Activated naive CD4-positive, alpha-beta T cell treated with anti-CD3 and anti-CD28 coated beads, Interleukin-2, amount 50 U/mL, for 16 hours (primary cell): Measurements from ENCODE around the gene PSME3.

Experiments
- DNase-seq: peaks from one replicate; pipeline ENCODE4 v3.0.0-alpha.2; 2020

PSME3 gene, protein sequence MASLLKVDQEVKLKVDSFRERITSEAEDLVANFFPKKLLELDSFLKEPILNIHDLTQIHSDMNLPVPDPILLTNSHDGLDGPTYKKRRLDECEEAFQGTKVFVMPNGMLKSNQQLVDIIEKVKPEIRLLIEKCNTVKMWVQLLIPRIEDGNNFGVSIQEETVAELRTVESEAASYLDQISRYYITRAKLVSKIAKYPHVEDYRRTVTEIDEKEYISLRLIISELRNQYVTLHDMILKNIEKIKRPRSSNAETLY

DNA sequence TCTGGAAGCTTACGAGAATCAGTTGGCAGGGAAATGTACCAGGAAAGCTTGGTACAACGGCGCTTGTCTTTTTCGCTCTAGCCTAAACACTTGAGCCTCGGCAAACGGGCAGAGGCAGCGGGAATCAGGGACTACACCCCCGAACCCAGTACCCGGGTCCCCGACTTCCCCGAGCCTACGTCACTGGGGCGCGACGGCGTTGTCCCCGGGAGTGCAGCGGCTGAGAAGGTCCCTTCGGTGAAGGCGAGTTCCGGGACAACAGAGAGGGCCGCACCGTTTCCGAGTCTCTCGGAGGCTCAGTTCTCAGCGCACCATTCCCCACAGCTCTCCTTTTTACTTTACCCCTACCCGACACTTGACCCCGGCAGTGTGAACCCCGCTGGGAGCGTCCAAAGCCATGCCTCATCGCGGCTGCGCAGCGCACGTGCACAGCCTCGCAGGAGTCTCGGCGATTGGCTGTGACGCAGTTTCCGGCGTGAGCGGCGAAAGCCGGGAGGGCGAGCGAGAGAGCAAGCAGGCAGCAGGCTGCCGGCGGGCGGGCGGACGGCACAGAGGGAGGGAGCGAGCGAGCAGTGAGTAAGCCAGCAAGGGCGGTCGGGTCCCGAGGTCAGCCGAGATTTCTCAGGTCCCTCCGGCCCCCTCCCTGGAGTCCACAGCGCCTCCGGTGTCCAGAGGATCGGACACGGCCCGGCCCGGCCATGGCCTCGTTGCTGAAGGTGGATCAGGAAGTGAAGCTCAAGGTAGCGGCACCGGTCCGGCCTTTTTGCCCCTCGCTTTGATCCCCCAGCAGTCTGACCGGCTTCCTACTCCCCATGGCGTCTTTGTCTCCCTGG is at the start of gene PSME3:
TSS of gene PSME3 (plus strand) at position 464 of the 833 bp plus-strand sequence. CDS start at position 699, 235 bp downstream.
- DNase-seq: peak; percentile 90

DNA sequence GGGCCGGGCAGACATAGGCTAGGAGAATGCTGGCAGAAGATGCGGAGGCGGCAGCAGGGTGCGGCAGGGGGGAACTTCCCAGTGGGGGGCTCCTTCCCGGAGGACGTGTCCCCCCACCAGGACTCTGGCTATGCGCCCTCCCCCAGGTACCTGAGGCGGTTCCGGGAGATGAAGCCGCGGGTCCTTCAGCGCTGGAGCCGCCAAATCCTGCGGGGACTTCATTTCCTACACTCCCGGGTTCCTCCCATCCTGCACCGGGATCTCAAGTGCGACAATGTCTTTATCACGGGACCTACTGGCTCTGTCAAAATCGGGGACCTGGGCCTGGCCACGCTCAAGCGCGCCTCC is 49.4 kb upstream of the PSME3 start:
- DNase-seq: no peak

DNA sequence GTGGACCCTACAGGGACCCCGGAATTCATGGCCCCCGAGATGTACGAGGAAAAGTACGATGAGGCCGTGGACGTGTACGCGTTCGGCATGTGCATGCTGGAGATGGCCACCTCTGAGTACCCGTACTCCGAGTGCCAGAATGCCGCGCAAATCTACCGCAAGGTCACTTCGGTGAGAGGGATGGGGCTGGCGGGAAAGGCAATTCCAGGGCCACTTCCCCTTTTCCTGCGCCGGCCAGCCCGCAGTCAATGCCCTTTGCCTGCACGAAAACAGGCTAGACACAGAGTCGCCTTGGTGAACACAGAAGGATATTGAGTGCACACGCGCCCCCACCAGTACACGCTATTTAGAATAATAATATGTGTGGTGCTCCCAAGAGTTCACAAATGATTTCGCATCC is 48.8 kb upstream of the PSME3 start:
- DNase-seq: no peak

DNA sequence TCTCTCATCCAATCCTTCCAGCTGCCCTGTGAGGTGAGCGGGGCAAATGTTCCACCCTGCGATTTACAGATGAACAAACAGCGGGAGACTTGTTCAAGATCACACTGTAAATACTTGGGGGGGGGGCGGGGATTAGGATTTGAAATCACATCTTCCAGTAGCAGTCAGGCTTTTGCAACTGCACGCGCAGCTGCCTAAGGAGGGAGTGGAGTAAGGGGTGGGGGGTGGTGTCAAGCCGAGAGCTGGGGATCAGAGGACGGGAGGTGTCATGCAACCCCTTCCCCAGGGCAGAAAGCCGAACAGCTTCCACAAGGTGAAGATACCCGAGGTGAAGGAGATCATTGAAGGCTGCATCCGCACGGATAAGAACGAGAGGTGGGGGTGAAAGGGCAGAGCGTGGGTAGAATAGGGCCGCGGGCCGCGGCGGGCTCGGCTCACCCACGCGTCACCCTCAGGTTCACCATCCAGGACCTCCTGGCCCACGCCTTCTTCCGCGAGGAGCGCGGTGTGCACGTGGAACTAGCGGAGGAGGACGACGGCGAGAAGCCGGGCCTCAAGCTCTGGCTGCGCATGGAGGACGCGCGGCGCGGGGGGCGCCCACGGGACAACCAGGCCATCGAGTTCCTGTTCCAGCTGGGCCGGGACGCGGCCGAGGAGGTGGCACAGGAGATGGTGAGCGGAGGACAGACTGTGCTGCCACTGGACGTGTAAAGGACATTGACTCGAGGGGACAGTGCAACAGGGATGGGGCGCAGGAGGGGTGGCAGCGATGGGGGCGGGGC is 48.2 kb upstream of the PSME3 start:
- no peak for DNase-seq

DNA sequence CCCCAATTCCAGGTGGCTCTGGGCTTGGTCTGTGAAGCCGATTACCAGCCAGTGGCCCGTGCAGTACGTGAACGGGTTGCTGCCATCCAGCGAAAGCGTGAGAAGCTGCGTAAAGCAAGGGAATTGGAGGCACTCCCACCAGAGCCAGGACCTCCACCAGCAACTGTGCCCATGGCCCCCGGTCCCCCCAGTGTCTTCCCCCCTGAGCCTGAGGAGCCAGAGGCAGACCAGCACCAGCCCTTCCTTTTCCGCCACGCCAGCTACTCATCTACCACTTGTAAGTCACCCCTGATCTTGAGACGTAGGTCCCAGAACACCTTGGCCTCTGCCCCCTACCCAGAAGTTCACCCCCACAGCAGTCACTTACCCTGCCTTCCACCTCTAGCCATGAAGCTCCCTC is 45.9 kb upstream of the PSME3 start:
- DNase-seq: no peak

DNA sequence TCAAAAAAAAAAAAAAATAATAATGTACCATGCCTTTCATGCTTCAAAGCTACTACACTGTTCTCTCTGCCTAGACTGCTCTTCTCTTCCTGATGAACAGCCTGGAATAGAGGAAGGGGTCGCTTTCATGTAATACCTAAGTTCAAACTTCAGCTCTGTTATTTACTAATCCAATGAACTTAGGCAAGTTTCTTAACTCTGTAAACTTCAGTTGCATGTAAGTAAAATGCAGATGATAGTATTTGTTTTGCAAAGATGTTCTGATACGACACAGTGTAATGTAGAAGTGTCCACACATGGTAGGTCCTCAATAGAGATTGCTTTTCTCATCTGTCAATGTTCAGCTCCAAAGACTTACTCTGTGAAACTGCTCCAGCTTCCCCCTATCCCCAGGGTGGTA is 41.2 kb upstream of the PSME3 start:
- no peak for DNase-seq

DNA sequence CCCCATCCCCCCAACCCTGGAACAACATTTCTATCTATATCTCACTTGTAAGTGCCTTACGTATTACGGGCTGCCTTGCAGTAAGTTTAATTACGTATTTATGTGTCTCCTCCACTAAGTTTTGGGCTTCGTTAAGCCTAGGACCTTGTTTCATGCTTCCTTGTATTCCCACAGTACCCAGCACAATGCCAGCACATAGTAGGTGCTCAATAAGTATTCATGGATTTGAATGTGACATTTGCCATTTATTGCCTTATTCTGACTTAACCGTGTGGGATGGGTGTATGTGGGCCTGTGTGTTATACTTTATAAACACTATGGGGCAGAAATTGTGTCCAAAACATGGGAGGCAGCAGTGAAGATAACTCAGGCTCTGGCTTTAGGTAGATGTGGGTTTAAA is 40.7 kb upstream of the PSME3 start:
- no peak for DNase-seq

DNA sequence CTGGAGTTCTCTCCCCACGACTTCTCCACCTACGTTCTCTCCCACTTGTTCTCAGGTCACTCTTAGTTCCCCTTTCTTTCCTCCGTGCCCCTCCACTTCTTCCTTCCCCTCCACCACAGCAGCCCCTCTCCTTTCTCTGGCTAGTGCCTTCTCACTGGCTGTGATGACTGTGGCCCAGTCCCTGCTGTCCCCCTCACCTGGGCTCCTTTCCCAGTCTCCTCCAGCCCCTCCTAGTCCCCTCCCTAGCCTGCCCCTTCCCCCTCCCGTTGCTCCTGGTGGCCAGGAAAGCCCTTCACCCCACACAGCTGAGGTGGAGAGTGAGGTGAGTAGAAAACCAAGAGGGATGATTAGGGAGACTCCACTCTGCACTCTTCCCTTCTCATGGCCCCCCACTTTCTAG is 38.1 kb upstream of the PSME3 start:
- no peak for DNase-seq

DNA sequence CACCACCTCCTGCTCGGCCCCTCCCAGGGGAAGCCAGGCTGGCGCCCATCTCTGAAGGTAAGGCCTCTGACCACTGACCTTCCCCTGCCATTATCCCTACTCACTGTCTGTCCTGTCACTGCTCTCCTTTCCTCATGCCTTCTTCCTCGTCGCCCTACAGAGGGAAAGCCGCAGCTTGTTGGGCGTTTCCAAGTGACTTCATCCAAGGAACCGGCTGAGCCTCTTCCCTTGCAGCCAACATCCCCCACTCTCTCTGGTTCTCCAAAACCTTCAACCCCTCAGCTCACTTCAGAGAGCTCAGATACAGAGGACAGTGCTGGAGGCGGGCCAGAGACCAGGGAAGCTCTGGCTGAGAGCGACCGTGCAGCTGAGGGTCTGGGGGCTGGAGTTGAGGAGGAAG is 37.7 kb upstream of the PSME3 start:
- DNase-seq: no peak

DNA sequence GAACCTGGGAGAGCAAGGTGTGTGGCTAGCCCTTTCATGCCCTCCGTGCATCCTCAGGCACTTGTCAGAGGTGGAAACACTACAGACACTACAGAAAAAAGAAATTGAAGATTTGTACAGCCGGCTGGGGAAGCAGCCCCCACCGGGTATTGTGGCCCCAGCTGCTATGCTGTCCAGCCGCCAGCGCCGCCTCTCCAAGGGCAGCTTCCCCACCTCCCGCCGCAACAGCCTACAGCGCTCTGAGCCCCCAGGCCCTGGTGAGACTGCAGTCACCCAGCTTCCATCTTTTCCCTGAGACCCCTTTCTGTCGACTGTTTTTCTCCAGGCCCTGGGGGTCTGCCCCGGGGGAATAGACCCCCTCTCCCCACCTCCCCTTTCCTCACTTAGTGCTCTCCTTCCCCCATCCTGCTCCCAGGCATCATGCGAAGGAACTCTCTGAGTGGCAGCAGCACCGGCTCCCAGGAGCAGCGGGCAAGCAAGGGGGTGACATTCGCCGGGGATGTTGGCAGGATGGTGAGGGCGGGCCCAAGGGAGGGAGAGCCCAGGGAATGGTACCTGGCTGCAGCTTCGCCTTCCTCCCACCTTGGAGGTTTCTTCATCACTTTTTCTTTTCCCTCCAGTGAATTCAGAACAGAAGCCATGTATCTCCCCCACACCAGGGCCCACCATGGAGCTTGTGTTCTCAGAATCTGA is 37.0 kb upstream of the PSME3 start:
- DNase-seq: no peak

DNA sequence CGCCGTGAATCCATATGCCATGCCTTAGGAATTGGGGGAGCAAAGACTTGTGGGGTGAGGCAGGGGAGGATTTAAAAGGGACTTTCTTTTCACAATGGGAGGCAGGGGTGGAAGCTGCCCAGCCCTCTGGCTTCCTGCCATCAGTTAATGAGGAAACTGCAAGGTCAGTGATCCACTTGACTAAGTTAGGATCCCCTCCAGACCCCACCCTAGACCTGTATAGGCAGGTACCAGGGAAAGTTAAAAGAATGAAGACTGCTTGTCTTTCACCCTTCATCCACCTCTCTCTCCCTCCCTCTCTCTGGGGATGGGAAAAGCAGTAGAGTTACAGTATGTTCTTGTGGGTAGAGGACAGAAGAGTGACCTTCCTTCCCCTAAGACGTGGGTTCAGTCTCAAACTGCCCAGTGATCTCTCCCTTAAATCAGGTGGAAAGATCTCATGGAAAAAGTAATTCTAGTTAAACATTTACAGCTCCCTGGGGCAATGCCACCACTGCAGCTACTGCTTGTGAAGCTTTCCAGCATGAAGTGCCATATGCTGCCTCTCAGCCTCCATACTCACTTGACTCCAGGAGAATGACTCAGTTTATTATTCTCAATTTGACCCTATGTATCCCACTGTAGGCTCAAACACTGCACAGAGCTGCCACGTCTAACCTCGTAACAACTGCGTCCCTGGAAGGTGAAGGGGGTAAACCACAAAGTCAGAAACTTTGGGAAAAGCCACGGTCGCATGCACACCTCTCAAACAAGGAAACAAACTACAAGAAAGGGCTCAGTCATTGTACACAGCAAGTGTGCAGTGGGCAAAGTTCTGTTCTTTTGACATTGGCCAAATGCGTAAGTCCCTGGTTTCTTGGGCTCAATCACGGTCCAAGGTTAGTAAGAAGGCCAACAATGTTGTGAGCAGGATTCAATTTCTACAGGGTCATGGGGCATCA is 35.9 kb upstream of the PSME3 start:
- no peak for DNase-seq

DNA sequence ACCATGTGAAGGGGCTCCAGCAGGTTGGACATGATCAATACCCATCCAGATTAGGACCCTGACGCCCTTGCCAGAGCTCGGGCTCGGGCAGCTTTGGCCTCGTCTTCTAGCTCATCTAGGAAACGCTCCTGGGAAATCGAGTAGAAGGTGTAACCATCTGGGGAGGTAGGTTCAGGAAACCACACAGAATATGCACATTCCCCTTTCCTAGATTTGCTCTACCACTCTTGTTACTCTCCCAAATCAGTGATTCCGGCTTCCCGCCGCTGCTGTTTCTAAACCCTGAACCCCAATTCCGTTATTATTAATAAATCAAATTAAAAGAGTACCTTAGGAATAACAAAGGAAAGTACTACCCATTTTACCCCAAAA is 35.2 kb upstream of the PSME3 start:
- DNase-seq: no peak

DNA sequence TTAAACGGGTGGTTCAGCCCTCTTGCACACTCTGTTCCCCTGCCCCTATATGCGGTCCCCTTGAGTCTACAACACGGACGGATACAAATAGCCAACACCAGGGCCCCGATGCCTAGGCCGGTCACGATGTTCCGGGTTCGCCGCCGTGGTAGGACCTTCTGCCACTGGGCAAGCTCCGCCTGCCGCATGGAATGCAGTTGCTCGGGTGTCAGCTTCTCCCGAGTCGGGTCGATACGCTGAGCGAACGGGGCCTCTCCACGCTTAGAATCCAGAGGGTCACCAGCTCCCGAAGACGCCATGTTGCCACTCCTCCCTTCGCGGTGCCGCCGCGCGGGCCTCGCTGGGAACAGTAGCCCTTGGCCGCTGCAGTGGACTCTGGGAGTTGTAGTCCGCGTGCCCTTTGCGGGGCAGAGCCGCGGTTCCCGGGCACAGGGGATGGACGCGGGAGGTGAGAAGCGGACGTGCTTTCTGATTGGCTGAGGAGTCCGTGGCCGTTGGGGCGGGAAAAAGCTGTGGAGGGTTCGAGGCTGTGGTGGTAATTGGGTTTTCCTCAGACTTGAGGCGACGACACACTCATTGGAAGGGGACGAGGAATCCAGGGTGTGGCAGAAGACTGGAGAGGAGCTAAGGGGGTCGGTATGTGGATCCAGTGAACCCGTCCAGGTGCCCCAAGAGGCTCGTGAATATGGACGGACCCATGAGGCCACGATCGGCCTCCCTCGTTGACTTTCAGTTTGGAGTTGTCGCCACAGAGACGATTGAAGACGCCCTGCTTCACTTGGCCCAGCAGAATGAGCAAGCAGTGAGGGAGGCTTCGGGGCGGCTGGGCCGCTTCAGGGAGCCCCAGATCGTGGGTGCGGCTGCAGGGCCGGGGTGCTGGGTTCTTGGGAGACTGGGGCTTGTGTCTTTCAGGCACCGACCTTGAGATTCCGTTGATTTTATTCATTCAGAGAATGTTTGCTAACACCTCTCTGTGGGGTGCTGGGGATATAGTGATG is 34.5 kb upstream of the PSME3 start, which contains the start of the genes CNTD1 and COA3:
TSS of gene CNTD1 (plus strand) at position 479 of the 998 bp plus-strand sequence. CDS start at position 686, 207 bp downstream.
TSS of gene COA3 (minus strand) at position 322 of the 998 bp plus-strand sequence. CDS start at position 299, 23 bp downstream.
- DNase-seq: peak; percentile 82

DNA sequence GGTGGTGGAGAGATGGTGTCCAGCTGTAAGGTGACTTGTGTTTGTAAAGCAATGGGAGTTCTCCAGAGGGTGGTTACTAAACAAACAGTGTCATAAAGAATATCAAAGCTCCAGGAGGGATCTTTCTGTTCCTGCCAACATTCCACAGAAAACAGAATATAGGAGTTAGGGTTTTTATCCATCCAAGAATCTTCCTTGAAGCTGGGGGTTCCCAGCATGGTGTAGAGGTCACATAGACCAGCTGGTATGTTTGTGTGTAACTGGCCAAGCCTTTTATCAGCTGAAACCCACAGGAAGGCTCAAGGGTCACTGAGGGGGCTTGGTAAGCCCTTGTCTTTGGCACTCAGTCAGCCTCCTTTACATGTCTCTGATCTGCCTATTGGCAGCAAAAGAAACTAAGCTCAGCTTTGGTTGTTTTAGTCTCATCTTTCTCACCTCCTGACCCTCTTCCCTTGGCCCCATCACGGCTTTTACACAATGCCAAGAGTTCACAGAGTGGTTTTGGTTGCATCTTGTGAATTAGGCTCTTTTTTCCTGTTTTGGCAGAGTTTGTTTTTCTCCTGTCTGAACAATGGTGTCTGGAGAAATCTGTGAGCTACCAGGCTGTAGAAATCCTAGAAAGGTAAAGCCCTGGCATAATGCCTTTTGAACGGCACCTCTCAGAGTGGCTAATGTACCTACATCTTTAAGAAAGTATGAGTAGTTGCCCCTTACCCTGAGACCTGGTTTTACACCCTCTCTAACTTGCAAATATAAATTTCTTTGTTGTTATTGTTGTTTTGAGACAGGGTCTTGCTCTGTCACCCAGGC is 29.9 kb upstream of the PSME3 start:
- DNase-seq: no peak

DNA sequence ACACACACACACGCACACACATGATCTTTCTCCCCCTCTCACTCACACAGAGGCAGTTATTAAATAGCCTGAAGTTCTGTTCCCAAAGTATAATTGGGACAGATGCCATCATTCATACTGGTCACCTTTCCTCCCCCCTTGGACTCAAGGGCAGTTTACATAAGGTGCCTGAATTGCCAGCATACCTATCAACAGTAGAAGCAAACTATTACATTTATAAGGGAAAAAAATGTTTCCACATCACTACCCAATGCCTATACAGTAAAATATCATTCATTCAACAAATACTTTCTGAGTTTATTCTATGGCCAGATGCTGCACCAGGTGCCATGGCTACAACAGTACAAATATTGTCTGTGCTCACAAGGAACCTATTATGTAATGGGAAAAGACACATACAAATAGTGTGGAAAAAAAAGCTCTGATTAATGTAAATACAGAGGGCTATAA is 28.3 kb upstream of the PSME3 start:
- DNase-seq: no peak

DNA sequence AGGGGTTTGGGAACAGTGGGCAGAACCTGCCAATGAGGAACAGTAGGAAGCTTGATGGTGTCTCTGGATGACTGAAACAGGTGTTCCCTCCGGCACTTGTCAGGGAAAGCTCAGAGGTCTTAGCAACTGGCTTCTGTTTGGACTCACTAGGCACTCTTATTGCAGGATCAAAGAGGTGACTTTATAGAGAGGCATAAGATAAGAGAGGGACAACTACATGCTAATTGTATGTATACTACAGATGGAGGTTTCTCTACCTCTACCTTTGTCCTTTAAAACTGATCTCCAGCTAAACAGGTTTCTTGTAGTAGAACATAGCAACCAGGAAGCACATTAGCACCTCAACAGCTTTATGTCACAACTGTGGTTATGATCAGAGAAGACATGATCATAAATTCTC is 26.9 kb upstream of the PSME3 start:
- no peak for DNase-seq

DNA sequence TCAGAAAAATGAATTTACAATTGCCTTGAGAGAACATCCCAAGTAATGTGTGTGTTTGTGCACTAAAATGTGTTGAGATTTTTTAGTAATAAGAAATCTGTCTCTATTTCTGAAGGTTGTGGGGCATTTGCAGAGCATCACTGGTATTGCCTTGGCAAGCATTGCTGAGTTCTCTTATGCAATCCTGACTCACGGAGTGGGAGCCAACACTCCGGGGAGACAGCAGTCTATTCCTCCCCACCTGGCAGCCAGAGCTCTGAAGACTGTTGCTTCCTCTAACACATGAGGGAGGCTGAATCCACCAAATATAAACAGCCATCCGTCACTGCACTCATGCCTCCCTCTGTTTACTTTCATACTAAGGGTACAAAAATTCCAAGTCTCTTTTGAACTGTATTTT is 23.9 kb upstream of the PSME3 start:
- no peak for DNase-seq

DNA sequence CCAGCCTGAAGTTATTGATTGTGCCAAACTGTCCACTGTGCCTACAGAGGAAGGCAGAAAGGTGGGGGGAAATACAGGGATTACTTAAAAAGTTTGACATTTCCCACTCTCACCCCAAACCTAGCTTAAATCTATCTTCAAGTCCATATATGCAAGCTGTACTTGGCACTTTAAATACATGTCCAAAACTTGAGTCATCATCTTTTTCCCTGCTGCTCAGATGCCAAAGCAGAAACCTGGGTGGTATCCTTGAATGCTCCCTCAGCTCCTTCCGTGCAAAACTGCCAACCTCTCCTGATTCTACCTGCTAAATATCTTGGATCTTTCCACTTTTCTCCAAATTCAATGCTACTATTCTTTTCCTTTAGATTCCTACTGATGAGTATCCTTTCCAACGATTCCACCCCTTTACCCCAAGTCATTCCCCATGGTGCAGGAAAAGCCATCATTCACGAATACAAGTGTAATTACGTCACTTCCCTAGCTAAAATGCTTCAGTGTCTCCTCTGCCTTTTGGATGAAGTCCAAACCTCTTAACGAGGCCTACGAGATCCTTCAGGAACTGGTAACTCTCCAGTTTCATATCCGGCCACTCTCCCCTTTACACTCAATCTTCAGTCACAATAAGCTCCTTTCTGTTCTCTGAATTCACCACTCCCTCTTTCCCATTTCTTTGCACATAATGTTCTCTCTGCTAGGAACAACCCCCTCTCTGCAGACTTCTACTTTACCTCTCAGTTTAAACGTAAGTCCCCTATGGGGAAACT is 18.4 kb upstream of the PSME3 start:
- DNase-seq: no peak

DNA sequence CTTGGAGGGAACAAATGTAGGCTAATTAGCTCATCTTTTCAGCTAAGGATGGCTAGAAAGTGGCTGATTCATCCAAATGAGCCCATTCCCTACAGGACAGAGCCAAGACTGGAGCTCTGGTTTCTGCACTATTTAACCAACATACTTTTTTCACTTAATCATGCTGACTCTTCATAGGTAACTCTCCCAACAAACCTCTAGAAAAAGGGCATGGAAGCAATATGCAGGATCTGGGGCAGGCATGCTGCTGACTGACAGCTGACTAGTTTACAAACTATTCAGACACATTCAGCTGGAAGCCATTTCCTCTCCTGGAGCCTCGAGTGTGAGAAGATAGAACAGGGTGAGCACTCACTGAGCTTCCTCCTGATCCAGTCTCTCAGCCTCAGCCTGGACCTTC is 15.3 kb upstream of the PSME3 start:
- no peak for DNase-seq
